HL-60 (cell line): ENCODE results near the gene CITED2.

Experiments used
- DNase-seq, 2 experiments: peaks; one replicate each; pipeline ENCODE4 v3.0.0-alpha.2; 2010 to 2020; ENCODE audit warnings: low read depth in 1 of 2, low spot score in 1 of 2
- H3K27ac ChIP-seq: fragments of 250-450 bp; sonication (Bioruptor Pico); replicated peaks from 2 replicates; pipeline ENCODE4 v1.5.1; 2020; ENCODE audit warnings: mild to moderate bottlenecking, moderate library complexity
- H3K27me3 ChIP-seq: fragments of 250-450 bp; sonication (Bioruptor Pico); 2 replicates; pipeline ENCODE4 v1.5.1; 2021; ENCODE audit warnings: mild to moderate bottlenecking, moderate library complexity; ENCODE audit not compliant: insufficient read depth, poor library complexity, severe bottlenecking
- H3K4me3 ChIP-seq: replicated peaks from 2 replicates; pipeline ENCODE4 v1.5.1; 2011; ENCODE audit warnings: mild to moderate bottlenecking, control low read depth, low read length; ENCODE audit not compliant: insufficient read depth
- CTCF ChIP-seq: IDR thresholded peaks from one replicate; pipeline ENCODE4 v1.5.1; 2011; ENCODE audit warnings: low read length, control low read depth, inconsistent platforms; ENCODE audit not compliant: insufficient read depth
- GABPA ChIP-seq: IDR thresholded peaks from 2 replicates; pipeline ENCODE4 v1.6.1; 2012; ENCODE audit warnings: low read depth
- POLR2AphosphoS5 ChIP-seq: IDR thresholded peaks from 2 replicates; pipeline ENCODE4 v1.6.1; 2012; ENCODE audit warnings: low read depth
- REST ChIP-seq: IDR thresholded peaks from 2 replicates; pipeline ENCODE4 v1.6.1; 2012; ENCODE audit warnings: low read depth; ENCODE audit not compliant: insufficient replicate concordance
- SPI1 ChIP-seq: IDR thresholded peaks from 2 replicates; pipeline ENCODE4 v1.6.1; 2012; ENCODE audit warnings: low read depth, mild to moderate bottlenecking, borderline replicate concordance

CITED2 gene

DNA sequence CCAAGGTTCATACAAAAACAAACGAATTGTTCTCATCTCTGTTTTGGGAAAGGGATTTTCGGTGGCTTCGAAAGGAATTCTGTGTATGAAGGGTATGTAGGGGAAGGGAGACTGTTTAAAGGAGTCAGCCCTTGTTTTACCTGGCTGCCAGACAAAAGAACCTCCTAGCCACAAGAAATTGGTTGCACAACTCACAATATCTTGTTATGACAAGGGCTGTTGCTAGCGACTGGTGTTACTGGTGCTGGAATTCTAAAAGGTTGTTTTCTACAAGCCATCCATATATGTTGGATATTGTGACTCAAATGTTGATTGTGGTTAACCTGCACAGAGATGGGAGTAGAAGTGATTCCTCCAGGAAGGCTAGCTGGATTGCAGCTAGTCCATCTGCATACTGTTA lies 34.6 kb upstream of the CITED2 start:
- DNase-seq: no peak
- Histone ChIP-seq H3K4me3 (no peak overlapping the region), H3K27ac (no peak overlapping the region), H3K27me3 (no peaks in the 10 kb centered on the region)
- TF ChIP-seq GABPA: no peak
- TF ChIP-seq SPI1: no peak
- TF ChIP-seq POLR2AphosphoS5: no peak
- TF ChIP-seq REST: no peak
- no peak for TF ChIP-seq CTCF

GRCh38 chr6:139407718-139408222 lies 33.3 kb upstream of the CITED2 start:
- Histone ChIP-seq H3K27me3 (no peaks in the 10 kb centered on the region), H3K4me3 (no peak overlapping the region), H3K27ac (no peak overlapping the region)
- TF ChIP-seq POLR2AphosphoS5 (no peak), GABPA (no peak), REST (no peak), CTCF (no peak), SPI1 (no peak)
- no peak for DNase-seq

DNA sequence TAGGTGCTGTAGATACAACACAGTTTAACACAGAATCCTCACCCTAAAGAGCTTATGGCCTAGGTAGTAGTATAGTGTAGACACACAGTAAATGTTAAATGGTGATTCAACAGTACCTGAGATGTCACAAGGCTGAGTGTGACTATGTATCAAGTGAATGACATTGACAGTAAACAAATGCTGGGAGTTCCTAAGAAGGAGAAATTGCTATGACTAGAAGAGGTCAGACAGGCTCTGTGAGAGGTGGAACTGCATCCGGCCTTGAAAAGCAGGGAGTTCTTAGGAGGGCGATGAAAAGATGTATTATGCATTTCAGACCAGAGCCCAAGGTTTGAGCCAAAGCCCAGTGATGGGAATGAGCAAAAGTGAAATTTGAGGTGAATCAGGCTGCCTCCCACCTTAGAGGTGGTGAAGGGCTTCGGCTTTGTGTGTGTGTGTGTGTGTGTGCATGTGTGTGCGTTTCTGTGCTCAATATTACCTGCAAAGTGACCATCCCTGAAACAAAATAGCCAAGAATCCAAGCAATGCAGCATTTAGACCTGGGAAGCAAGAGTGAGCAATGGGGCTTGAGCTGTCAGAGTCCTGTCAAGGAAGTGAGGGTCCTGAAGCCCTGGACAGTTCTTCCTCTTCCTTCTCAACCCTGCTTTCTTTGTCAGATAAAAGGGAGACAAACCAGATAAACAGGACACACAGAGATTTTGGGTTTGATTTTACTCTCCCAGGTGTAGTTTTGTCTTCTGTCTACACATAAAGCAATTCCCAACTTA lies 32.3 kb upstream of the CITED2 start:
- TF ChIP-seq SPI1 (no peak), POLR2AphosphoS5 (no peak), GABPA (no peak), CTCF (no peak), REST (no peak)
- DNase-seq: no peak
- Histone ChIP-seq H3K27me3 (no peaks in the 10 kb centered on the region), H3K27ac (no peak overlapping the region), H3K4me3 (no peak overlapping the region)
